Fibroblast of villous mesenchyme (primary cell): ENCODE data around the gene NFKBIZ. TPM values are rescaled to one million over a fixed set of nuclear protein-coding genes. Genes with fewer than 3 reads are reported as not detected.

Experiments used
- DNase-seq: peaks from one replicate; pipeline ENCODE4 v3.0.0-alpha.2; 2010; ENCODE audit warnings: low read depth
- H3K4me3 ChIP-seq: 2 replicates; pipeline ENCODE4 v1.5.1; 2011; ENCODE audit warnings: low read depth, mild to moderate bottlenecking, low read length
- total RNA-seq: library from RNA; depleted of rRNA; stranded (reverse); fragments of >200 nt; gene quantifications from 2 replicates; pipeline ENCODE4 v1.2.3, GENCODE V29; 2012
- TF ChIP-seq, protein P1 (sequence below): IDR thresholded peaks from 2 replicates; pipeline ENCODE4 v1.5.1; 2012; ENCODE audit warnings: low read depth, mild to moderate bottlenecking, low read length; ENCODE audit not compliant: insufficient read depth

Gene NFKBIZ, protein sequence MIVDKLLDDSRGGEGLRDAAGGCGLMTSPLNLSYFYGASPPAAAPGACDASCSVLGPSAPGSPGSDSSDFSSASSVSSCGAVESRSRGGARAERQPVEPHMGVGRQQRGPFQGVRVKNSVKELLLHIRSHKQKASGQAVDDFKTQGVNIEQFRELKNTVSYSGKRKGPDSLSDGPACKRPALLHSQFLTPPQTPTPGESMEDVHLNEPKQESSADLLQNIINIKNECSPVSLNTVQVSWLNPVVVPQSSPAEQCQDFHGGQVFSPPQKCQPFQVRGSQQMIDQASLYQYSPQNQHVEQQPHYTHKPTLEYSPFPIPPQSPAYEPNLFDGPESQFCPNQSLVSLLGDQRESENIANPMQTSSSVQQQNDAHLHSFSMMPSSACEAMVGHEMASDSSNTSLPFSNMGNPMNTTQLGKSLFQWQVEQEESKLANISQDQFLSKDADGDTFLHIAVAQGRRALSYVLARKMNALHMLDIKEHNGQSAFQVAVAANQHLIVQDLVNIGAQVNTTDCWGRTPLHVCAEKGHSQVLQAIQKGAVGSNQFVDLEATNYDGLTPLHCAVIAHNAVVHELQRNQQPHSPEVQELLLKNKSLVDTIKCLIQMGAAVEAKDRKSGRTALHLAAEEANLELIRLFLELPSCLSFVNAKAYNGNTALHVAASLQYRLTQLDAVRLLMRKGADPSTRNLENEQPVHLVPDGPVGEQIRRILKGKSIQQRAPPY
- total RNA-seq = 108 and 126 TPM in 2 replicates

DNA sequence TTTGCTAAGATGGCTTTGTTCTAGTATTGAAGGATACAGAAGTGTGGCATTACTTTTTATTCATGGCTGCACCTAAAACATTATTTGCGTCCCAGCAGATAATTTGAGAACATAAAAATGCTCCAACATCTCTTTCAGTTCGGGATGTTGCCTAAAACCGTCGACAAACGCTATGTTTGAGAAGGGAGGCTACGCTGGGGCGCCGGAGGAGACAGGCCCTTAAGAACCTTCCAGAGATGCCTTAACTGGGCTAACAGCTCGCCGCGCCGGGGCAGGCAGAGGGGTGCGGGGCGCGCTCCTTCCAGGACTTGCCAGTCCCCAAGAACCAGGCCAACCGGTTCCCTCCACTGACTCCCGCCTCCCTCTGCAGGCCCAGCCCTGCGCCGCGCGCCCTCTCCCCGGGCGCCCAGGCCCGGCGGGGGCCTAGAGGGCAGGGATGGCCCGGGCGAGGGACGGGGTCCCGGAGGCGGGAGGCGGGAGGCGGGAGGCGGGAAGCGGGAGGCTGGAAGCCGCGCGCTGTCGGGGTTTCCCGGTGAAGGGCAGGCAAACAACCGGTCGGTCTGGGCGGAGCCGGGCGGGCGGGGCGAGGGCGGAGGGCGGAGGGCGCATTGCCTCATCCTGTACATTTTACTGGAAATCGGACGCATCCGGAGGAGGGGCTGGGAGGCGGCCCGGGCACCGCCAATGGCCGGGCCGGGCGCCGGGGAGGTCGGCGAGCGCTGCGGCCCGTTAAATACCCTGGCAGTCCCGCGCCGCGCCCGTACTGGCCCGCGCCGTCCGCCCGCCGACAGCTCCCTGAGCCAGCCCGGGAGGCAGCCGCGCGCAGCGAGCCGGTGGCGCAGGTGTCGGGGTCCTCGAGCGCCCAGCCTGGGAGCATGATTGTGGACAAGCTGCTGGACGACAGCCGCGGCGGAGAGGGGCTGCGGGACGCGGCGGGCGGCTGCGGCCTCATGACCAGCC, at the start of gene NFKBIZ:
Gene NFKBIZ, plus strand, starts transcription at position 761 of the 960 bp plus-strand sequence. Its CDS starts 115 bp downstream, at position 876.
- H3K4me3 ChIP-seq = peak within 1 kb of the TSS; percentile 75
- peak; percentile 96 for DNase-seq
- TF ChIP-seq, protein P1, sequence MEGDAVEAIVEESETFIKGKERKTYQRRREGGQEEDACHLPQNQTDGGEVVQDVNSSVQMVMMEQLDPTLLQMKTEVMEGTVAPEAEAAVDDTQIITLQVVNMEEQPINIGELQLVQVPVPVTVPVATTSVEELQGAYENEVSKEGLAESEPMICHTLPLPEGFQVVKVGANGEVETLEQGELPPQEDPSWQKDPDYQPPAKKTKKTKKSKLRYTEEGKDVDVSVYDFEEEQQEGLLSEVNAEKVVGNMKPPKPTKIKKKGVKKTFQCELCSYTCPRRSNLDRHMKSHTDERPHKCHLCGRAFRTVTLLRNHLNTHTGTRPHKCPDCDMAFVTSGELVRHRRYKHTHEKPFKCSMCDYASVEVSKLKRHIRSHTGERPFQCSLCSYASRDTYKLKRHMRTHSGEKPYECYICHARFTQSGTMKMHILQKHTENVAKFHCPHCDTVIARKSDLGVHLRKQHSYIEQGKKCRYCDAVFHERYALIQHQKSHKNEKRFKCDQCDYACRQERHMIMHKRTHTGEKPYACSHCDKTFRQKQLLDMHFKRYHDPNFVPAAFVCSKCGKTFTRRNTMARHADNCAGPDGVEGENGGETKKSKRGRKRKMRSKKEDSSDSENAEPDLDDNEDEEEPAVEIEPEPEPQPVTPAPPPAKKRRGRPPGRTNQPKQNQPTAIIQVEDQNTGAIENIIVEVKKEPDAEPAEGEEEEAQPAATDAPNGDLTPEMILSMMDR = no peak

DNA sequence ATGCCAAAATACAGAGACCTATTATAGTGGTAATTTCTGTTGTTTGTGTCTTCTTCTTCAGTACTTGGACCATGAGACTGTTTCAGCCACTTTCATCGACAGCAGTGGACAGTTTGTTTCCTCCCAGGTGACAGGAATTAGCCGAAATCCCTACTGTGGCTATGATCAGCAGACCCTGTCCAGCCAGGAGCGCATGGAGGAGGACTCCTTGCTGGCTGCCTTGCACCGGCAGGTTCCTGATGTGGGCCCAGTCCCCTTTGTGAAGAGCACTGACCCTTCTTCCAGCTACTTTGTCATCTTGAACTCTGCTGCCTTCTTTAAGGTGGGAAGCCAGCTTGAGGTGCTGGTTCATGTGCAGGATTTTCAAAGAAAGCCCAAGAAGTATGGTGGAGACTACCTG, 48.1 kb upstream of the NFKBIZ start:
- TF ChIP-seq, protein P1 = no peak
- no peak for DNase-seq
- H3K4me3 ChIP-seq = no peak overlapping the region

DNA sequence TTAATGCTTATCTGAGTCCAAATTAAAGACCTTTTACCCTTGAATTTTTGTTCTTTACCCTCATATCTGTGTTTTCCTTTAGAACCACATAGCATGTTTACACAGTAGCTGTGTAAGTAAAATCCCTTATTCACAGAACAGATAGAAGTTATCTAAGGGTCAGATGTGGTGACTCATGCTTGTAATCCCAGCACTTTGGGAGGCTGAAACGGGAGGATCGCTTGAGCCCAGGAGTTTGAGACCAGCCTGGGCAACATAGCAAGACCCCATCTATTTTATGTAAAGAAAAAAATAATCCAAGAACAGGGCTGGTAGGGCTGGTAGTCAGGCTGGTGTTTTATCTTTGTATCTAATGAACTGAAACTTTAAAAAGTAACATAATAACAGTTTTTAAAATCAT, 47.1 kb upstream of the NFKBIZ start:
- no peak overlapping the region for H3K4me3 ChIP-seq
- DNase-seq = no peak
- TF ChIP-seq, protein P1 = no peak

DNA sequence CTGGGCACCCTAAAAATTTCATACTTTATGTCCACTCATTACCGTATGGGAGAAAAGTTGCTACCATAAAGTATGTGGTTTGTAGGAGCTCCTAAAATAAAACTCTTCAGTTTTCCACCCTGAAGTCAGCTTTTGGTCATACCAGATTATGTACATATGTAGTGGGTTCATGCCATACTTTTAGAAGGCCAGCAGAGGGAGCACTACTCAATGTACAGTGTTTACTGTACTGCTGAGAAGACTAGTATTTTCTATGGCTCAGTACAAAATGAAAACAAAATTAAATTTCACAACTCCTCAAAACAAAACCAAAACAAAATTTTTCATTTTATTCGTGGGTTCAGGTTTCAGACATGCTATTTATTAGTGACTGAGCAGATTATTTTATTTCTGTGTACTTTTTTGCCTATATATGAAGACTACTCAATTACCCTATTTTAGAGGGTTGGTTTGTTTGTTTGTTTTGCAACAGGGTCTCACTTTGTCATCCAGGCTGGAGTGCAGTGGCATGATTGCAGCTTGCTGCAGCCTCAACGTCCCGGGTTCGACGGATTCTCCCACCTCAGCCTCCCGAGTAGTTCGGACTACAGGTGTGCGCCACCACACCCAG, 46.0 kb upstream of the NFKBIZ start:
- no peak overlapping the region for H3K4me3 ChIP-seq
- TF ChIP-seq, protein P1 = peak; percentile 86
- DNase-seq = peak; percentile 84

DNA sequence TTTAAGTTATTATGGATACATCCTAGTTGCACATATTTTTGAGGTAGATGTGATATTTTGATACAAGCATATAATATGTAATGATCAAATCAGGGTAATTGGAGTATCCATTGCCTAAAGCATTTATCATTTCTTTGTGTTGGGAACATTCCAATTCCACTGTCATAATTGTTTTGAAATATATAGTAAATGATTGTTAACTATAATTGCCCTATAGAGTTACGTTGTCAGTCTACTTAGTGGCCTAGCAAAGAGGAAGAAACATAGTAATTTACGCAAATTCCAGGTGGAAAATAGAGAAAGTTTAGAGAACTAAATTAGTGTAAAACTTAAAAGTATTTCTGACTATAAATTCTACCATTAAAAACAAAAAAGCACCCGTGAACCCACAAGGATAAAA, 45.4 kb upstream of the NFKBIZ start:
- TF ChIP-seq, protein P1 = no peak
- no peak overlapping the region for H3K4me3 ChIP-seq
- DNase-seq = no peak

DNA sequence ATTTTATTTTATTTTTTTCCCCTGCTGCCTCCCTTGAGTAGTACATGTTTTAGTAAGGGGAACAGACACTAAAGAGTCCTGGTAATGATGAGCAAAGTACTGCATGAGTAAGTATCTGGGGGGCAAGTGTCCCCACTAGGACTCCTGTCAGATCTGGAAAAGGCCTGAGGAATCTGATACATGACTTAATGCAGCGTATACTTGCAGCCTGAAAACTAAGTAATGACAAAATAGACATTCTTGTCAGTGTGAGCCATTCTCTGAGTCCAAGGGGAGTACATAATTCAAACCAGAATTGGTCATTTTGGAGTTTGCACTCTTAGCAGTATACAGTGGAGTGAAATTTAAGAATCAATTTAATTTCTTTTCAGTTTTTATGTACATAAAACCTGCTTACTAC, 42.8 kb upstream of the NFKBIZ start:
- H3K4me3 ChIP-seq = no peak overlapping the region
- DNase-seq = no peak
- TF ChIP-seq, protein P1 = no peak
